CD8-positive, alpha-beta memory T cell (primary cell): Measurements from ENCODE around the gene KIFC3. TPM values are rescaled to one million over a fixed set of nuclear protein-coding genes. Genes with fewer than 3 reads are reported as not detected.

Source experiments
- CTCF ChIA-PET: fragments of 350-600 bp; sonication (Branson Sonifier 250); formaldehyde crosslinking; loops from one replicate; lab custom pipeline; 2021; ENCODE audit warnings: antibody characterized with exemption; lab: Charles Lee
- POLR2A ChIA-PET: fragments of 350-600 bp; sonication (Branson Sonifier 250); formaldehyde crosslinking; loops from one replicate; lab custom pipeline; 2021; ENCODE audit warnings: antibody characterized with exemption; lab: Charles Lee
- DNase-seq, 5 donors: peaks; one replicate each; pipeline versions ENCODE4 v3.0.0 to v3.0.0-alpha.2; 2020 to 2022; ENCODE audit warnings: mixed read lengths in 1 of 5
- H3K27ac ChIP-seq: one replicate; pipeline ENCODE4 v1.7.0; 2013; ENCODE audit warnings: low read depth, mild to moderate bottlenecking, low read length, moderate library complexity
- H3K27me3 ChIP-seq: 2 replicates; pipeline ENCODE4 v1.7.0; 2013; ENCODE audit warnings: low read length, mild to moderate bottlenecking; ENCODE audit not compliant: insufficient read depth, poor library complexity, severe bottlenecking
- H3K36me3 ChIP-seq: 2 replicates; pipeline ENCODE4 v1.7.0; 2013; ENCODE audit warnings: mild to moderate bottlenecking, low read length, moderate library complexity; ENCODE audit not compliant: insufficient read depth
- H3K4me1 ChIP-seq: 2 replicates; pipeline ENCODE4 v1.7.0; 2013; ENCODE audit warnings: mild to moderate bottlenecking, low read length, moderate library complexity; ENCODE audit not compliant: insufficient read depth
- H3K4me3 ChIP-seq: 2 replicates; pipeline ENCODE4 v1.7.0; 2013; ENCODE audit warnings: mild to moderate bottlenecking, low read length
- H3K9me3 ChIP-seq: 2 replicates; pipeline ENCODE4 v1.7.0; 2013; ENCODE audit warnings: mild to moderate bottlenecking, low read length
- H3K27ac Mint-ChIP-seq, 8 donors: one replicate each; pipeline ENCODE4 v1.8.0; 2020 to 2021; ENCODE audit warnings: mixed read lengths in 8 of 8, mild to moderate bottlenecking in 6 of 8, inconsistent platforms in 3 of 8, moderate library complexity in 3 of 8
- H3K27me3 Mint-ChIP-seq, 2 donors: one replicate each; pipeline ENCODE4 v1.8.0; 2020 to 2021; ENCODE audit warnings: mixed read lengths in 2 of 2, mild to moderate bottlenecking in 1 of 2, moderate library complexity in 1 of 2
- H3K36me3 Mint-ChIP-seq, 3 donors: one replicate each; pipeline ENCODE4 v1.8.0; 2020 to 2021; ENCODE audit warnings: mixed read lengths in 3 of 3, inconsistent platforms in 1 of 3, mild to moderate bottlenecking in 1 of 3
- H3K4me1 Mint-ChIP-seq, 3 donors: one replicate each; pipeline ENCODE4 v1.8.0; 2020 to 2021; ENCODE audit warnings: mixed read lengths in 3 of 3, inconsistent platforms in 1 of 3, mild to moderate bottlenecking in 1 of 3
- H3K4me3 Mint-ChIP-seq, 7 donors: one replicate each; pipeline ENCODE4 v1.8.0; 2020 to 2021; ENCODE audit warnings: mixed read lengths in 7 of 7, mild to moderate bottlenecking in 6 of 7, moderate library complexity in 4 of 7, inconsistent platforms in 2 of 7
- H3K9me3 Mint-ChIP-seq, 5 donors: one replicate each; pipeline ENCODE4 v1.8.0; 2020 to 2022; ENCODE audit warnings: mixed read lengths in 5 of 5, mild to moderate bottlenecking in 3 of 5, moderate library complexity in 2 of 5, inconsistent platforms in 1 of 5
- polyA plus RNA-seq: library from polyadenylated mRNA; unstranded; fragments of 300-500 nt; fragmentation: Illumina TruSeq; gene quantifications from one replicate; pipeline ENCODE4 v1.2.3, GENCODE V29; 2021
- total RNA-seq, 2 experiments: library from RNA; stranded (reverse); gene quantifications; one replicate each; pipeline ENCODE4 v1.2.3, GENCODE V29; 2021

The KIFC3 gene
- total and polyA plus RNA-seq, 3 experiments from 2014 or later, result 0.82 to 3.2 (median 2.9) TPM

DNA sequence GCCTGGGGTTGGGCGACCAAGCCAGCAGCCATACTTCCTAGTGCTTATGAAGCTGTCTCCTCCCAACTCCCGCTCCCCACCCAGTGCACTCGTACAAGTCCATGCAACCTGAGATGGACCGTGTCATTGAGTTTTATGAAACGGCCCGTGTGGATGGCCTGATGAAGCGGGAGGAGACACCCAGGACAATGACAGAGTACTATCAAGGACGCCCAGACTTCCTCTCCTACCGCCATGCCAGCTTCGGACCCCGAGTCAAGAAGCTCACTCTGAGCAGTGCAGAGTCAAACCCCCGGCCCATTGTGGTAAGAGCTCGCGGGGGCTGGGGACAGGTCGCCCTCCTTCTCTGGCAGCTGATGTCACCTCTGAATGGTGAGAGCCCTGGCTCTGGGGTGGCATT lies 77.8 kb downstream of the KIFC3 start:
- ChIA-PET POLR2A (no interaction called here), CTCF (no interaction called here)
- Mint-ChIP-seq H3K36me3 (no peaks in the 10 kb centered on the region), H3K27me3 (peaks cover 0 to 4% of the 10 kb centered on the region in 2 donors), H3K4me3 (no peak overlapping the region), H3K27ac (no peak overlapping the region), H3K9me3 (no peaks in the 10 kb centered on the region), H3K4me1 (no peaks in the 10 kb centered on the region)
- H3K36me3 ChIP-seq, result no peaks in the 10 kb centered on the region
- H3K4me1 ChIP-seq, result no peaks in the 10 kb centered on the region
- no peaks in the 10 kb centered on the region for H3K27me3 ChIP-seq
- no peak overlapping the region for H3K4me3 ChIP-seq
- no peak overlapping the region for H3K27ac ChIP-seq
- DNase-seq, result no peak
- H3K9me3 ChIP-seq, result no peaks in the 10 kb centered on the region

- CTCF ChIA-PET, result interaction anchor here (0.5 kb wide), 1 partner anchor 375 kb away, joined by 4 read pairs; no protein-coding TSS in a partner anchor
- H3K36me3 Mint-ChIP-seq, result no peaks in the 10 kb centered on the region
These were observed 79.1 kb downstream of the KIFC3 start for GRCh38 chr16:57723170-57723569.

GRCh38 chr16:57722651-57723050 lies 79.6 kb downstream of the KIFC3 start:
- DNase-seq, result no peak
- H3K36me3 ChIP-seq, result no peaks in the 10 kb centered on the region
- Mint-ChIP-seq H3K27me3 (peaks cover 3 to 4% of the 10 kb centered on the region in 2 donors), H3K4me3 (no peak overlapping the region), H3K9me3 (no peaks in the 10 kb centered on the region), H3K27ac (no peak overlapping the region), H3K36me3 (no peaks in the 10 kb centered on the region), H3K4me1 (no peaks in the 10 kb centered on the region)
- ChIA-PET POLR2A (no interaction called here), CTCF (interaction anchor here (0.5 kb wide), 1 partner anchor 375 kb away, joined by 4 read pairs; no protein-coding TSS in a partner anchor)
- H3K4me3 ChIP-seq, result no peak overlapping the region
- H3K27me3 ChIP-seq, result no peaks in the 10 kb centered on the region
- H3K27ac ChIP-seq, result no peak overlapping the region
- no peaks in the 10 kb centered on the region for H3K9me3 ChIP-seq
- H3K4me1 ChIP-seq, result no peaks in the 10 kb centered on the region

More at GRCh38 chr16:57723170-57723569, 79.1 kb downstream of the KIFC3 start:
- DNase-seq, result no peak
- Mint-ChIP-seq H3K27ac (no peak overlapping the region), H3K4me1 (no peaks in the 10 kb centered on the region), H3K4me3 (no peak overlapping the region), H3K9me3 (no peaks in the 10 kb centered on the region), H3K27me3 (peaks cover 3 to 4% of the 10 kb centered on the region in 2 donors)
- H3K4me1 ChIP-seq, result no peaks in the 10 kb centered on the region
- no peaks in the 10 kb centered on the region for H3K27me3 ChIP-seq
- no peaks in the 10 kb centered on the region for H3K9me3 ChIP-seq
- no peak overlapping the region for H3K4me3 ChIP-seq
- H3K36me3 ChIP-seq, result no peaks in the 10 kb centered on the region
- POLR2A ChIA-PET, result no interaction called here
- H3K27ac ChIP-seq, result no peak overlapping the region

- CTCF ChIA-PET, result no interaction called here
- no peak overlapping the region for H3K27ac Mint-ChIP-seq
These were observed 80.1 kb downstream of the KIFC3 start for GRCh38 chr16:57722210-57722499.

DNA sequence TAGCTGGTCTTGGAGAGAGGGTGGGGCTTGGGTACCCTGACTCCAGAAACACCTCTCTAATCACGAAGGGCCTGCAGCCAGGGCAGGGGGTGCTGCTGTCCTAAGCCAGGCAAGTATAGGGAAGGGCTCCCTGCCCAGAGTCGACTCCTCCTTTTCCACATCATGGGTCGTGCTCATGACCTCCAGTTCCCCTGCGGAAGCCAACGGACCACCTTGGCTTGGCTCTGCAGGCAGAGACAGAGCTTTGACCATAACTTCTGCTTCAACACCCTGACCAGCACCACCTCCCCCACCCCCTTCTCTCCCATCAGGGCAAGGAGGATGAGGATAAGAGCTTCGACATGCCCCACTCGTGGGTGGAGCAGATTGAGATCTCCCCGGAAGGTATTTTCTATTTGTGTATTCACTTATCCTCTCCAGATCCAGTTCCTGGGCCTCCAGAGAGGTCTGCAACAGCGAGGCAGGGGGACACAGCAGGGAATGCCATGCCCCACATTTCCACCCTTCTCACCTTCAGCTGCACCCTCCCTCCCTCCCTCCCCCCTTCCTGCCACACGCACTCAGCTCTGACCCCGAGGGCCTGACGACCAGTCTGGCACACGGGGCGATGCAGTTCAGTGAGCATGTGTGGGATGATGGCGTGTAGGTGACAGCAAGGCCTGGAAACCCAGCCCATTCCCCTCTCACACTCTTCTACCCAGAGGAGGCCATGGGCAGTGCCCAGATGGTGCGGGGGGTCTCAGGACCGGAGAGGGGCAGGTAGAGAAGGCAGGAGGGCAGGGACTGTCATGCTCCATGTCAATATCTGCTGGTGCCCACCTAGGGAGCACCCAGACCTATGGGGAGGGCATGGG lies 80.7 kb downstream of the KIFC3 start:
- ChIA-PET CTCF (interaction anchor here (1.1 kb wide), 3 partner anchors 72 to 147 kb away, joined by 3 read pairs; no protein-coding TSS in a partner anchor), POLR2A (no interaction called here)
- no peak overlapping the region for H3K4me3 Mint-ChIP-seq

More at GRCh38 chr16:57722210-57722499, 80.1 kb downstream of the KIFC3 start:
- Histone ChIP-seq H3K9me3 (no peaks in the 10 kb centered on the region), H3K4me3 (no peak overlapping the region), H3K4me1 (no peaks in the 10 kb centered on the region), H3K27ac (no peak overlapping the region), H3K36me3 (no peaks in the 10 kb centered on the region), H3K27me3 (no peaks in the 10 kb centered on the region)
- Mint-ChIP-seq H3K4me1 (no peaks in the 10 kb centered on the region), H3K36me3 (no peaks in the 10 kb centered on the region), H3K27me3 (peaks cover 3 to 4% of the 10 kb centered on the region in 2 donors), H3K4me3 (no peak overlapping the region), H3K9me3 (no peaks in the 10 kb centered on the region)
- no peak for DNase-seq
- POLR2A ChIA-PET, result no interaction called here

DNA sequence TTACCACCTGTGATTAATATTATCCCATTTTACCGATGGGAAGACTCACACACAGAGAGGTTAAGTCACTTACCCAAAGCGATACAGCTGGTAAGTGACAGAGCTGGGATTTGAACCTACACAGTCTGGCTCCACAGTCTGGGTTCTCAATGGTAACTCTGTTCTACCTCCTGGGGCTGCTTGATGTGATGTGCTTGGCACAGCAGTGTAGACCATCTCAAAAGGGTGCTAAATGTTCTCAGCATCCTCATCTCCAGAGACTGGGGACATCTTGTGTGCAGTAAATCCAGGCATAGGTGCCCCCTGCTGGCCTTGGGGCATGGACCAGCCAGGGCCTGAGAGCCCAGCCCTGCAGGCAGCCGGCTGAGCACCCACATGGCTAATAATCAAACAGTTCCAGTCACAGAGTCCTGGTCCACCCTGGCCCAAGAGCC lies 82.1 kb downstream of the KIFC3 start:
- Histone ChIP-seq H3K9me3 (no peaks in the 10 kb centered on the region), H3K27me3 (no peaks in the 10 kb centered on the region), H3K4me1 (no peaks in the 10 kb centered on the region), H3K4me3 (no peak overlapping the region), H3K27ac (no peak overlapping the region), H3K36me3 (no peaks in the 10 kb centered on the region)
- H3K27me3 Mint-ChIP-seq, result peaks cover 8% of the 10 kb centered on the region in 2 donors
- no peaks in the 10 kb centered on the region for H3K4me1 Mint-ChIP-seq
- H3K27ac Mint-ChIP-seq, result peak overlapping the region in 1 of 8 donors; percentile 29
- H3K9me3 Mint-ChIP-seq, result no peaks in the 10 kb centered on the region
- ChIA-PET CTCF (interaction anchor here (0.6 to 1.0 kb wide), 2 partner anchors 40 to 144 kb away, joined by 3 to 4 read pairs; no protein-coding TSS in a partner anchor), POLR2A (no interaction called here)
- no peak overlapping the region for H3K4me3 Mint-ChIP-seq
- DNase-seq, result peak in 4 of 5 donors; percentile 8 to 31 (median 26)
- H3K36me3 Mint-ChIP-seq, result no peaks in the 10 kb centered on the region

More for the DNA sequence above, 80.7 kb downstream of the KIFC3 start:
- Histone ChIP-seq H3K4me1 (no peaks in the 10 kb centered on the region), H3K36me3 (no peaks in the 10 kb centered on the region), H3K4me3 (no peak overlapping the region), H3K9me3 (no peaks in the 10 kb centered on the region), H3K27ac (no peak overlapping the region), H3K27me3 (no peaks in the 10 kb centered on the region)
- Mint-ChIP-seq H3K27me3 (peaks cover 3 to 6% of the 10 kb centered on the region in 2 donors), H3K36me3 (no peaks in the 10 kb centered on the region), H3K9me3 (no peaks in the 10 kb centered on the region), H3K27ac (no peak overlapping the region), H3K4me1 (no peaks in the 10 kb centered on the region)
- no peak for DNase-seq

DNA sequence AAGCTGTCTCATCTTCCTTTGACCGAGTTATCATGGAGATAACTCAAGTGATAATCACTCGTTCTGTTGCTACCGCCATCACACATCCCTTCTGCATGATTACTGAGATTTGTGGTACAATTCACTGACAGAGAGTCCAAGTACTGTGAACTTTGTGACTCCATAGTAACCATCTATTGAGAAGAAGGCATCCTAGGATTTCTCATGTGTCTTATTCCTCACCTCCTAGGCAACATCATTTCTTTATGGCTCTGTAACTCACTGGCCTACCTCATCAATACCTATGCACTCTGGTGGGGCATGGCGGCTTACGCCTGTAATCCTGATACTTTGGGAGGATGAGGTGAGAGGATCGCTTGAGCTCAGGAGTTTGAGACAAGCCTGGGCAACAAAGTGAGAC lies 88.2 kb downstream of the KIFC3 start:
- peaks cover 10 to 12% of the 10 kb centered on the region in 2 donors for H3K27me3 Mint-ChIP-seq
- no peaks in the 10 kb centered on the region for H3K4me1 ChIP-seq
- H3K4me3 ChIP-seq, result no peak overlapping the region
- no peak overlapping the region for H3K27ac ChIP-seq
- no peak for DNase-seq
- peak overlapping the region in 1 of 8 donors; percentile 10 for H3K27ac Mint-ChIP-seq
- no peaks in the 10 kb centered on the region for H3K36me3 ChIP-seq
- no peaks in the 10 kb centered on the region for H3K9me3 ChIP-seq
- no peaks in the 10 kb centered on the region for H3K36me3 Mint-ChIP-seq
- ChIA-PET CTCF (no interaction called here), POLR2A (no interaction called here)
- H3K9me3 Mint-ChIP-seq, result no peaks in the 10 kb centered on the region
- H3K27me3 ChIP-seq, result no peaks in the 10 kb centered on the region
- no peak overlapping the region for H3K4me3 Mint-ChIP-seq
- H3K4me1 Mint-ChIP-seq, result no peaks in the 10 kb centered on the region

- Histone ChIP-seq H3K27me3 (no peaks in the 10 kb centered on the region), H3K27ac (no peak overlapping the region), H3K9me3 (no peaks in the 10 kb centered on the region), H3K4me1 (no peaks in the 10 kb centered on the region), H3K36me3 (no peaks in the 10 kb centered on the region), H3K4me3 (no peak overlapping the region)
- Mint-ChIP-seq H3K9me3 (no peaks in the 10 kb centered on the region), H3K27me3 (peaks cover 10 to 12% of the 10 kb centered on the region in 2 donors), H3K4me1 (no peaks in the 10 kb centered on the region), H3K36me3 (no peaks in the 10 kb centered on the region), H3K27ac (no peak overlapping the region), H3K4me3 (no peak overlapping the region)
- ChIA-PET POLR2A (no interaction called here), CTCF (no interaction called here)
- no peak for DNase-seq
These were observed 88.7 kb downstream of the KIFC3 start for GRCh38 chr16:57713596-57713995.
